ENCODE measurements around the gene TMEM131L. TPM values are rescaled to one million over a fixed set of nuclear protein-coding genes. Genes with fewer than 3 reads are reported as not detected.
"Not testable (repeated sequence)": the region's sequence is repeated elsewhere in the genome, so short reads cannot be mapped to it uniquely, and the experiment has no call there.

Gene TMEM131L
- 10 to 100 TPM; 17.7 to 43.9 (median 24.8) TPM for total RNA-seq

- DNase-seq (ENCODE audit: low spot score) (no peak), ATAC-seq (ENCODE audit: low FRiP score) (peak; percentile 90)
- no peak for TF ChIP-seq CTCF (IDR thresholded peaks at IDR 0.05)
Observed at GRCh38 chr4:153466081-153466948, at the start of gene TMEM131L. TMEM131L (plus strand) TSS chr4:153466360; CDS start chr4:153466398, 38 bp downstream.

- not testable (repeated sequence) for ATAC-seq (ENCODE audit: low FRiP score); DNase-seq (ENCODE audit: low spot score)
Observed at GRCh38 chr4:153416456-153416855, 49.7 kb upstream of the TMEM131L start.

GRCh38 chr4:153418121-153418520 lies 48.0 kb upstream of the TMEM131L start:
- no peak for ATAC-seq (ENCODE audit: low FRiP score)

GRCh38 chr4:153418558-153418957 lies 47.6 kb upstream of the TMEM131L start:
- ATAC-seq (ENCODE audit: low FRiP score) (no peak), DNase-seq (ENCODE audit: low spot score) (no peak)
- no peak for TF ChIP-seq CTCF (IDR thresholded peaks at IDR 0.05)

More at GRCh38 chr4:153418121-153418520, 48.0 kb upstream of the TMEM131L start:
- no peak for TF ChIP-seq CTCF (IDR thresholded peaks at IDR 0.05)
- DNase-seq (ENCODE audit: low spot score): no peak

- ATAC-seq (ENCODE audit: low FRiP score): no peak
- no peak for DNase-seq (ENCODE audit: low spot score)
- no peak for TF ChIP-seq CTCF (IDR thresholded peaks at IDR 0.05)
Observed at GRCh38 chr4:153419029-153419428, 47.1 kb upstream of the TMEM131L start.

GRCh38 chr4:153419673-153420278 lies 46.4 kb upstream of the TMEM131L start:
- DNase-seq (ENCODE audit: low spot score) (no peak), ATAC-seq (ENCODE audit: low FRiP score) (no peak)
- TF ChIP-seq CTCF (IDR thresholded peaks at IDR 0.05): no peak

GRCh38 chr4:153420361-153420760 lies 45.8 kb upstream of the TMEM131L start:
- ATAC-seq (ENCODE audit: low FRiP score): no peak
- no peak for TF ChIP-seq CTCF (IDR thresholded peaks at IDR 0.05)
- DNase-seq (ENCODE audit: low spot score): no peak
